Hematopoietic multipotent progenitor cell treated with erythropoietin and hydrocortisone succinate and interleukin-3 and kit ligand, for 6 days (in vitro differentiated cells): ENCODE data around the gene ELANE.
A peak's percentile ranks its signal among the peaks of the same experiment; 100 is the strongest.
"Not testable (repeated sequence)": the region's sequence is repeated elsewhere in the genome, so short reads cannot be mapped to it uniquely, and the experiment has no call there.

ENCODE experiments used
- DNase-seq: peaks from one replicate; pipeline ENCODE4 v3.0.0-alpha.2; 2015

The ELANE gene

DNA sequence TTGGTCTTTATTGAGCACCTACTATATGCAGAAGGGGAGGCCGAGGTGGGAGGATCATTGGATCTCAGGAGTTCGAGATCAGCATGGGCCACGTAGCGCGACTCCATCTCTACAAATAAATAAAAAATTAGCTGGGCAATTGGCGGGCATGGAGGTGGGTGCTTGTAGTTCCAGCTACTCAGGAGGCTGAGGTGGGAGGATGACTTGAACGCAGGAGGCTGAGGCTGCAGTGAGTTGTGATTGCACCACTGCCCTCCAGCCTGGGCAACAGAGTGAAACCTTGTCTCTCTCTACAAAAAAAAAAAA is 11.2 kb downstream of the ELANE start:
- no peak for DNase-seq

DNA sequence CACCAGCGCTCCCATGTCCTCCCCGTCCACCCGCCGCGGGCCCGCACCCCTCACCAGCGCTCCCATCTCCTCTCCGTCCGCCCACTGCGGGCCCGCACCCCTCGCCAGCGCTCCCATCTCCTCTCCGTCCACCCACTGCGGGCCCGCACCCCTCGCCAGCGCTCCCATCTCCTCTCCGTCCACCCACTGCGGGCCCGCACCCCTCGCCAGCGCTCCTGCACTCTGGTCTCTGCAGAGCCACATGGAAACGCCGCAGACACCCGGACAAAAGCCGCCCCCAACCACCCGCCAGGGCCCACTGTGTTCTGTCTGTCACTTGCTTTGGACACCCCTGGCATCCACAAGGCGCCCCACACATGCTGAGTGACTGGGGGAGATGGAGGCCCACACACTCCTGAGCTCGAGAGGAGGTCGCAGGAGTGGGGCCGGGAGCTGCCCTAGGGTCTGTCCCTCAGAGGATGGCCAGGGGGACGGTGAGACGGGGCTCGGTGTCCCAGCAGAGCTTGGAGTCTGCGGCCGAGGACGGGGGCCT is 14.7 kb downstream of the ELANE start:
- DNase-seq, result no peak

DNA sequence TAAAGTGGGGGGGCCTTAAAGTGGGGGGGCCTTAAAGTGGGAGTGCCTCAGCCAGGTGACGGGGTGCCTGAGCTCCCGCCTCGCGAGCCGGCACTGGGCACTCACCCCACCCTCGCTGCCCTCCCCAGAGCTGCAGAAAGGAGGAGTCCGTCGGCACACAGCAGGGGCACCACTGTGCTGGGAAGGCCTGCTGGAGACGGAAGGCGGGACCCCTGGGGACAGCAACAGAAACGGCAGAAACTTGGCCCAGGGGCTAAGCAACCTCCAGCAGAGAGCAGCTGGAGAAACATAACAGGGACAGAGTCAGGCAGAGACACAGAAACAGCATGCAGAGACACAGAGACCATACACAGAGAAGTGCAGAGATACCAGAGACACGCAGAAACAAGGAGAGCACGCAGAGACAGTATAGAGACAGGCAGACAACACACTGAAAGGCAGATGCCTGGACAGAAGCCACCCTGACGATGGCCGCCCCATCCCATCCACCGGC is 15.2 kb downstream of the ELANE start:
- no peak for DNase-seq

DNA sequence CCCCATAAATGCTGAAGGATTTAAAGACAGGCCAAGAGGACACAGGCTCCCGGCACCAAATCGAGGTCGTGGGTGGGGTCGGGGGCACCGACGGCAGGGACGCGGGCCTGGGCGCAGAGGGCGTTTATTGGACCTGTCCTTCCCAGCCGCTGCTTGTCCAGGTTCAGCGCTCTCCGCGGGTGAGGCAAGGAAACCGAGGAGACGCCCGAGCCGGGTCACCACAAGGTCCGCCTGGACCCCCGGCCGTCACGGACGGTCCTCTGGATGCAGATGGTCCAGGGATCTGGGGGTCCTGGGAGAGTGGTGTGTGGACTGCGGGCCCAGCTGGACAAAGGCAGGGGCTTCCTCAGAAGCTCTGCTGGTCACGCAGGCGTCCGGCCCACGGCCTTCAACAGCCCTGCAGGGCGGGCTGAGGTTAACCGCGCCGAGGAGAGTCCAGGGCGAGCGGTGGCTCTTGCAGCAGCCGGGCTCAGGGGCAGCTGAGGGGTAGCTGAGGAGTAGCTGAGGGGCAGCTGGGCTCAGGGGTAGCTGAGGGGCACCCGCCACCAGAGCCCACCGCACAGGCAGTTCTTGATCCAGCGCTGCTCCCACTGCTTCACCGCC is 15.9 kb downstream of the ELANE start:
- DNase-seq, result no peak

DNA sequence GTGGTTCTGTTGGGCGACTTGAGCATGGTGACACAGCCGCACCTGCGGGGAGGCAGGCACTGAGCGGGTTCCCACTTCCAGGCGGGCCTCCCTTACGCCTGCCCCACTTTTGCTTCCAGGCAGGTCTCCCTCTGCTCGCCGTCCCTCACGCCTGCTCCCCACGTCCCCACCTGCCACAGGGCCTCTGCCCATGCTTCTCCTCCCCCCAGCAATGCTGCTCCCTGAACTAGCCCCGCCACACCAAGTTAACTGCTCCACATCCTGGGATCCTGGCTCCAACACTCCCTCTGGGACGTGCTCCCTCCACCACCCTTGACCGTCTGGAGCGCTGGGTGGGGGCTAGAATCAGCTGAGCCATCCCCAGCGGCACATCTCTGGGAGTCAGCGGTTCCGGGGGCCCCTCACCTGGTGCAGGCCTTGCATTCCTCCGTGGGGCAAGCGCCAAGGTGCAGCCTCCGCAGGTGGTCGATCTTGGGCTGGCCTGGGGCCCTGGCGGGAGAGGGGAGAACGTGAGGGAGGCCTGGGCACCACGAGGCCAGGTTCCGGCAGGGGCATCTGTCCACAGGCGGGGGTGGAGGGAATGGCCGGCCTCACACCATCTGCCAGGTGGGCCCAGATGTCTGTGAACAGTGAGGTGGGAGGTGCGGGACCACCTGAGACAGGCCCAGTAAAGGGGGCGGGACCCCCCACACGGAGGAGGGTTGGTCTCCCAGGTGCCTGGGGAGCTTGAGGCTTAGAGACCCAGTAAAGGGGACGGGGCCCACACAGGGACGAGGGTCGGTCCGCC is 16.5 kb downstream of the ELANE start:
- no peak for DNase-seq

DNA sequence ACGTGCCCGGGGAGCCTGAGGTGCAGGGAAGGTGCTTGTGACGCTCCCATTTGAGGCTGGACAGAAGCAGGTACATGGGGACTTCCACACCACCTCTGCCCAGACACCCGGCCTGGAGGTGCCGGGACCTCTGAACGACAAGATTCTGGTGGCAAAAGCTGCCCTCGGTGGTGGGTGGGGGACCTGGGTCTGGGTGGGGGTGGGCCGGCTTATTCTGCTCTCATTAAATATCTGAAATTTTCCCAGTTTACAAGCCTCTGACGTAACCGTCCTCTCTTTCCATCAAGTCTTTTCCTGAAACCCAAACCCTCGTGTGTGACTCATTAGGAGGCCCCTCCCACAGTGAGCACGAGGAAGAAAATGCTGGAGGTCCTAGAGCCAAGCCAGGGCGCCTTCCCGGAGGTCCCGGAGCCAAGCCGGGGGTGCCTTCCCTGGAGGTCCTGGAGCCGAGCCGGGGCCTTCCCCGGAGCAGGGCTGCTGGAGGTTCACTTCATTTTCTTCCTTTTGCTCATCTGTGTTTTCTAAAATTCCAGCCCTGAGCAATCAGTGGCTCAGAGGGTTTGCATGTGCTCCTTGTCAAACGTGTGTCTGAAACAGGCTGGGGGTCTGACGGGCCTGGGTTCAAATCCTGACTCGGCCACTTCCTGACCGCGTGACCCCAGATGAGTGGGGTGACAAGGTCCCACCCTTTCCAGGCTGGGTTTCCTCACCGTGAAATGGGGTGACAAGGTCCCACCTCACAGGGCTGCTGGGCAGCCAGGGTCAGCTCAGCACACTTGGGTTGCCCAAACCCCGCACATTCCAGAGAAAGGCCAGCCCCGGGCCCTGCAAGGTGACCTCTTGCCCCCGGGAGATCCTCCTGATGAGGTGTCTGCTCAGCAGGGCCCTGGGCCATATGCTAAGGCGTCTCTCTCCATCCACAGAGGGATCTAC is 17.4 kb downstream of the ELANE start:
- DNase-seq, result no peak

DNA sequence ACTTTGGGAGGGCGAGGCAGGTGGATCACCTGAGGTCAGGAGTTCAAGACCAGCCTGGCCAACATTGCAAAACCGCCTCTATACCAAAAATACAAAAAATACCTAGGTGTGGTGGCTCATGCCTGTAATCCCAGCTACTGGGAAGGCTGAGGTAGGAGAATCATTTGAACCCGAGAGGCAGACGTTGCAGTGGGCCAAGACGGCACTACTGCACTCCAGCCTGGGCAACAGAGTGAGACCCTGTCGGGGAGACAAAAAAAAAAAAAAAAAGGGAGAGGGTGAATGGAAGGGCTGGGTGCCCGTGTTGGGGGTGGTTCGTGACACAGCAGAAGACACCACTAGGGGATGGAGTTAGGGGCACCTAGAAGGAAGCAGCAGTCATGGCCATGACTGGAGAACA is 18.2 kb downstream of the ELANE start:
- no peak for DNase-seq

DNA sequence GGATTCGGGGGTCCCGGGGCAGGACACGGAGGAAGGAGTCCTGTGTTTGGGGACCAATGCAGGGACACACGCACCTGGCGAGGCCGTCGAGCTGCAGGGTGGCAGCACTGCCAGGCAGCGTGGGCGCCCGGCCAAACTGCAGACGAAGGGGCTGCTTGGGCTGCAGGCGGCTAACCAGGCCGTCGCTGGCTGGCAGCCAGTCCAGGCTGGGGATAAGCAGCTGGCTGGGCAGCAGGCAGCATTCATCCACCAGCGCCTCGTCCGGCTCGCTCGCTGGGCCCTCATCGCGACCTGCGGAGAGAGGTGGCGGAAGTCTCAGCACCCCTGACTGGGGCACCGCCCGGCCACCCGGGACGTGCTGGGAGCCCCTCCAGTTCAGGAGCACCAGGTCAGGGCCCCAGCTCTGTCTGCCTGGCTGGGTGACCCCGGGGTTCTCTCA is 18.9 kb downstream of the ELANE start:
- no peak for DNase-seq

DNA sequence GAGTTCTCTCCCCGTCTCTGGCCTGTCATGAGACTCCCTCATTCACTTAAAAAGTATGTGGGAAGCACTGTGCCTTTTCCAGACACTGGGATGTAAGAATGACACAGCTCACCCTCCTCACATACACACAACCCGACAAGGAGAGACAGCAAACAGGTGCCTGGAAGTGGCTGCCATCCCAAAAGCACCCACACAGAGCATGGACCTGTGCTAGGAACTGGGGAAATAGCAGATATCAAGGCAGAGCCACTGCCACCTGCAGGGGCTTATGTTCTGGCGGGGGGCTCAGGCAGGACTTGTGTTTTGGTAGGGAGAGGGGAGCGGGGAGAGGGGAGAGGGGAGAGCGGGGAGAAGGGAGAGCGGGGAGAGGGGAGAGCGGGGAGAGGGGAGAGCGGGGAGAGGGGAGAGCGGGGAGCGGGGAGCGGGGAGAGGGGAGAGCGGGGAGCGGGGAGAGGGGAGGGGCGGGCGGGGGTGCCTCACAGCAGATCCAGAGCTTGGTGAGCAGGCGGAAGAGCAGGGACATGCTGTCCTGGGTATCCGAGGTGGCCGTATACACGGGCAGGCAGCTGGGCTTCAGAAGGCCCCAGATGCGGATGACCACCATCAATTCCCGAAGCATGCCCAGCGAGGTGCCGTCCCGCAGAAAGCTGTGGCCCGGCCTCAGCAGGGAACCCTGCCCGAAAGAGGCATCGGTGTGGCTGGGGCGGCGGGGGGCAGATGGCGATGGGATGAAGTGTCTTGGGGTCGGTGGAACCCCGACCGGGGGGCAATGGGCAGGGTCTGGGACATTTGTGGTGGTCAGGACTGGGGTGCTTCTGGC is 19.6 kb downstream of the ELANE start:
- DNase-seq, result no peak

DNA sequence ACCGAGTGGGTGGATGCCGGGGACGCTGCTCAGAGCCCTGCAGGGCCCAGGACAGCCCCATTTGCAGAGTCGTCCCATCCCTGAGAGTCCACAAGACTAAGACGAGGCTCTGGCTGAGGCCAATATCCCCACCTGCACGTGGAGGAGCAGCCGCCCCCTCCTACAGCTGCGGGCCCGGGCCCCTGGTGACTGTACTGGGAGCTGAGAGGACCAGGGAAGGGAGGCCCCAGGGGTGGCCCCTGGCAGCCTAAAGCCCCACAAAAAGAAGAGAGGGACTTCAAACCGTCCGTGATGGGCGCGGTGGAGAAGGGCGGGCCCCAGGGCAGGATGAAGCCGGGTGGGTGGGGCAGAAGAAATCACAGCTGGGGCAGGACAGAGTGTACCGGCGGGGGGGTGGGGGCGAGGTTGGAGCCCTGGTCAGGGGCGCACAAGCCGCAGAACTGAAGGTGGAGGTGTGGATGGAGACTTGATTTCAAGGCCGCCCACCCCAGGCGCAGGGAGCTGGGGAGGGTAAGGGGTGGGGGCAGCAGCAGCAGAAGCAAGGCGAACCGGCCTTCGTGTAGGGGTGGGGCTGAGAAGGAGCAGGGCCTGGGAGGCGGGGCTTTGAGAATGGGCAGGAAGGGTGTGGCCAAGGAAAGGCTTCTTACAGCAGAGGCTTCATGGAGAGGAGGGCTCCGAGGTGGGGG is 20.3 kb downstream of the ELANE start:
- DNase-seq, result peak; percentile 98

DNA sequence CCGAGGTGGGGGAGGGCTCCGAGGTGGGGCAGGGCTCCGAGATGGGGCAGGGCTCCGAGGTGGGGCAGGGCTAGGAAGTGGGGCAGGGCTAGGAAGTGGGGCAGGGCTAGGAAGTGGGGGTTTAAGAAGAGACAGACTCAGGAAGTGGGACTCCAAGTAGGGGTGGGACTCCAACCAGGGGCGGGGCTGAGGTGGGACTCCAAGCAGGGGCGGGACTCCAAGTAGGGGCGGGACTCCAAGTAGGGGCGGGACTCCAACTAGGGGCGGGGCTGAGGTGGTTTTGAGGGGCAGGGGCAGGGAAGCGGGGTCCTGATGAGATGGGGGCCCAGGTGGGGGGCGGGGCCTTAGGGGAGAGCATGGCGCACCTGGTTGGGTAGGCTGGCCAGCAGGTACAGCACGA is 21.0 kb downstream of the ELANE start:
- DNase-seq, result peak; percentile 90

DNA sequence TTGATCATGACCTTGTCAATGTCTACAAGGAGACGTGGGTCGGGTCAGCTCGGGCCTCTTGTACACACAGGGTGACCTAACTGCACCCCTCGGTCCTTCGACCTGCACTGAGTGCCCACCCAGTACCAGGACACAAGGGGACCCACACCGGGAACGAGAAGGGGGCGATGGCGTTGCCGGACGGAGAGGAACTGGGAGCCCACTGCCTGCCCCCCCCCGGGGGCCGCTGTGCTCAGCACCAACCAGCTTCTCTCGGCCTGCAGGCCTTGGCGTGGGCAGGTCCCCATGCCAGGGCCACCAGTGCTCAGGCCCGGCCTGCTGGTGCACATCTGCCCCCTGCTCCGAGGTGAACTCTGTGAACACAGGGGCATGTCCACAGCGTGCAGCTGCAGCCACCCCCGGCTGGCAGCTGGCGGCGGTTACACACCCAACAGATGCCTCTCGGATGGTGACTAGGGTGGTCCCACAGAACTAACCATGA is 21.5 kb downstream of the ELANE start:
- DNase-seq, result no peak

DNA sequence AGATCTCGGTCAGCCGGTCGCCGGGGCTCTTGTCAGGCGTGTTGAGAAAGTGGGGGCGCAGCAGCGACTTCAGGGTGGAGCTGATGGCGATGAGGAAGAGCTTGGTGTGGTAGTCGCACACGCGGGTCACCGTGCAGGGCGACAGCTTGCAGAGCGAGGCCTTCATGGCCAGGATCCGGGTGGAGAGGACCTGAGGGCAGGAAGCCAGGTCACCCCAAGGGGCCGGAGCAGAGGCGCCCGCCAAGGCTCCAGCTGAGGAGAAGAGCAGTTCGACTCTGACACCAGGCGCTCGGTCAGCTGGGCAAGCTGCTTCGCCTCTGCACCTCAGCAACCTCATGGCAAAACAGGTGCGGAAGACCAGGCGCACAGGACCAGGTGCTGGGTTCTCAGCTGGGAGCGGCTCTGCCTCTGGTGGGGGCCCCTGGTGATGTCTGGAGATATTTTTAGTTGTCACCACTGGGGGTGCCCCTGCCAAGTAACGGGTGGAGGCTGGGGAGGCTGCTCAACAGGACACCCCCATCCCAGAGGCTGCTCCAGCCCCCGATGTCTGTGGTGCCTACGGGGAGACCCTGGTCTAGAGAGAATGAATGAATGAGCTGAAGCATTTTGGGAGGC is 23.3 kb downstream of the ELANE start:
- DNase-seq, result no peak

DNA sequence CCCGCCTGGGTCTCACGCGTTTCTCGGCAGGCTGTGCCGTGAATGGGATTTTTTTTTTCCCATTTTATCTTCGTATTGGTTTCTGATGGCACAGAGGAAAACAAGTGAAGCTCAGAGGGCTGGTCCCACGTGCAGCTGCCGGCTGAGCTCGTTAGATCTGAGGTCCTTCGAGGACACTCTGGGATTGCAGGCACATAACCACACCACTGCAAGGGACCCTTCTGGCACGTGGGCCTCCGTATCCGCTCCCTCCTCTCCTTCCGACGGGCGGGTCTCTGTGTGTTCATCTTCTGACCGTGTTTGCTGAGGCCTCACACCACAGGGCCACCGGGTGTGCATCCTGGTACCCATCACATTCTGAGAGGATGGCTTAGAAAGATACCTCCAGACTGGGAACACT is 24.0 kb downstream of the ELANE start:
- no peak for DNase-seq

DNA sequence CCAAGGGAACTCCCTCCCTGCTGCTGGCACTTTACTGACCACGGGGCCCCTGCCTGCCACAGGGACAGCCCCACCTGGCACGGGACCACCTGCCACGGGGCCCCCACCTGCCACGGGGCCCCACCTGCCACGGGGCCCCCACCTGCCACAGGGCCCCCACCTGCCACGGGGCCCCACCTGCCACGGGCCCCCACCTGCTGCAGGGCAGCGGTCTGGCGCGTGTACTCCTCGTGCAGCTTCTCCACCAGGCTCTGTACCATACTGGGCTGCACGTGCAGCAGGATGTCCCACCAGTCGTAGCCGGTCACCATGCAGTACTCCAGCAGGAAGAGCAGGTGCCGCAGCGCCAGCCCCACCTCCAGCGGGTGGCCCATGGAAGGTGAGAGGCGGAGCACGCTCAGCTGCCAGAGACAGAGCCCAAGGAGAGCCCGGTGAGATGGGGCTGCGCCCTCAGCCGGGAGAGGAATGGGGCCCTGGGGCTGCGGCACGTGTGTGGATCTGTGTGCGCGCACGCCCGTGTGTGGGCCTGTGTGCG is 24.7 kb downstream of the ELANE start:
- DNase-seq, result no peak

DNA sequence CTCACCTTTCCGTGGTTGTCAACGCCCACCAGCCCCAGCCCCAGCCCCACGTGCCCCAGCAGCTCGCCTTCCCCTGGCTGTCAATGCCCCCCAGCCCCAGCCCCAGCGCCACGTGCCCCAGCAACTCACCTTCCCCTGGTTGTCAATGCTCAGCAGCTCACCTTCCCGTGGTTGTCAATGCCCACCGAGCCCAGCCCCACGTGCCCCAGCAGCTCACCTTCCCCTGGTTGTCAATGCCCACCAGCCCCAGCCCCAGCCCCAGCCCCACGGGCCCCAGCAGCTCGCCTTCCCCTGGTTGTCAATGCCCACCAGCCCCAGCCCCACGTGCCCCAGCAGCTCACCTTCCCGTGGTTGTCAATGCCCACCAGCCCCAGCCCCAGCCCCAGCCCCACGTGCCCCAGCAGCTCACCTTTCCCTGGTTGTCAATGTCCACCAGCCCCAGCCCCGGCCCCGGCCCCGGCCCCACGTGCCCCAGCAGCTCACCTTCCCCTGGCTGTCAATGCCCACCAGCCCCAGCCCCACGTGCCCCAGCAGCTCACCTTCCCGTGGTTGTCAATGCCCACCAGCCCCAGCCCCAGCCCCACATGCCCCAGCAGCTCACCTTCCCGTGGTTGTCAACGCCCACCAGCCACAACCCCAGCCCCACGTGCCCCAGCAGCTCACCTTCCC is 26.0 kb downstream of the ELANE start:
- not testable (repeated sequence) for DNase-seq

DNA sequence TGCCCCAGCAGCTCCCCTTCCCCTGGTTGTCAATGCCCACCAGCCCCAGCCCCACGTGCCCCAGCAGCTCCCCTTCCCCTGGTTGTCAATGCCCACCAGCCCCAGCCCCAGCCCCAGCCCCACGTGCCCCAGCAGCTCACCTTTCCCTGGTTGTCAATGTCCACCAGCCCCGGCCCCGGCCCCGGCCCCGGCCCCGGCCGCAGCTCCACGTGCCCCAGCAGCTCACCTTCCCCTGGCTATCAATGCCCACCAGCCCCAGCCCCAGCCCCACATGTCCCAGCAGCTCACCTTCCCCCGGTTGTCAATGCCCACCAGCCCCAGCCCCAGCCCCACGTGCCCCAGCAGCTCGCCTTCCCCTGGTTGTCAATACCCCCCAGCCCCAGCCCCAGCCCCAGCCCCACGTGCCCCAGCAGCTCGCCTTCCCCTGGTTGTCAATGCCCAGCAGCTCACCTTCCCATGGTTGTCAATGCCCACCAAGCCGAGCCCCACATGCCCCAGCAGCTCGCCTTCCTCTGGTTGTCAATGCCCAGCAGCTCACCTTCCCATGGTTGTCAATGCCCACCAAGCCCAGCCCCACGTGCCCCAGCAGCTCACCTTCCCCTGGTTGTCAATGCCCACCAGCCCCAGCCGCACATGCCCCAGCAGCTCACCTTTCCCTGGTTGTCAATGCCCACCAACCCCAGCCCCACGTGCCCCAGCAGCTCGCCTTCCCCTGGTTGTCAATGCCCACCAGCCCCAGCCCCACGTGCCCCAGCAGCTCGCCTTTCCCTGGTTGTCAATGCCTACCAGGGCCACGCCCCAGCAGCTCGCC is 26.9 kb downstream of the ELANE start:
- DNase-seq, result not testable (repeated sequence)

DNA sequence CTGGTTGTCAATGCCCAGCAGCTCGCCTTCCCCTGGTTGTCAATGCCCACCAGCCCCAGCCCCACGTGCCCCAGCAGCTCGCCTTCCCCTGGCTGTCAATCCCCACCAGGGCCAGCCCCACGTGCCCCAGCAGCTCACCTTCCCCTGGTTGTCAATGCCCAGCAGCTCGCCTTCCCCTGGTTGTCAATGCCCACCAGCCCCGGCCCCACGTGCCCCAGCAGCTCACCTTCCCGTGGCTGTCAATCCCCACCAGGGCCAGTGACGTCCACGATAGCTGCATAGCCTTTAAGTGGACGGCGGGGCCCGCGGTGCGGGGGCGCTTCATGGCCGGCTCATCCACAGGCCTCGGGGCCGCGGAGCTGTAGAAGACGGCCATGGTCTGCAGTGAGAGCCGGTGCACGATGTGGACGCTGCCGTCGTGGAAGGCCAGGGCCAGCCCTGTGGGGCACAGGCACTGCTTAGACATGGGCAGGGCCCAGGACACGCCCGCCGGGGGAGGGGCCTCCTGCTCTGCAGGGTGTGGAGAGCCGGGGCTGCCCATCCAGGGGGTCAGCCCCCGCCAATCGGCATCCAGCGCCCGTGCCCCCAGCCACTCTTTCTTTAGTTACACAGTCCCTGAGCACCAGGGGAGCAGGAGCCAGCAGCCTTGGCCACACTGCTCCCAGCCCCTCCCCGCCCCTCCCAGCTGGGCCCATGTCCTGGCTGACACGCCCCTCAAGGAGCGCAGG is 27.8 kb downstream of the ELANE start:
- DNase-seq, result no peak
